Measurements from ENCODE around the gene PHKG2.

The PHKG2 gene

GRCh38 chr16:30728899-30729672 lies 19.1 kb upstream of the PHKG2 start:
- no peak for DNase-seq

DNA sequence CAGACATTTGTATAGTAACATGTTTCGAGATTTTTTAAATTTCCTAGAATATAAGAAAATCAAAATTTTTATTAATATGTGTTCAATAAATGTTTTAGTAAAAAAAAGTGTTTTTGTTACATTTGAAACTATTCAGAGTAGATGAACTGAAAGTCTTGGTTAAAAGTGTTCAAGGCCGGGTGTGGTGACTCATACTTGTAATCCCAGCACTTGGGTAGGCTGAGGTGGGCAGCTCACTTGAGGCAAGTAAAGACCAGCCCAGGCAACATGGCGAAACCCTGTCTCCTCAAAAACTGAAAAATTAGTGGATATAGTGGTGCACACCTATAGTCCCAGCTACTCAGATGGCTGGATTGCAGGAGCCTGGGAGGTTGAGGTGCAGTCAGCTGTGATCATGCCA lies 16.8 kb upstream of the PHKG2 start:
- DNase-seq, result no peak

GRCh38 chr16:30736995-30737793 lies 11.0 kb upstream of the PHKG2 start:
- DNase-seq, result no peak

GRCh38 chr16:30737794-30738648 lies 10.2 kb upstream of the PHKG2 start:
- DNase-seq, result no peak

DNA sequence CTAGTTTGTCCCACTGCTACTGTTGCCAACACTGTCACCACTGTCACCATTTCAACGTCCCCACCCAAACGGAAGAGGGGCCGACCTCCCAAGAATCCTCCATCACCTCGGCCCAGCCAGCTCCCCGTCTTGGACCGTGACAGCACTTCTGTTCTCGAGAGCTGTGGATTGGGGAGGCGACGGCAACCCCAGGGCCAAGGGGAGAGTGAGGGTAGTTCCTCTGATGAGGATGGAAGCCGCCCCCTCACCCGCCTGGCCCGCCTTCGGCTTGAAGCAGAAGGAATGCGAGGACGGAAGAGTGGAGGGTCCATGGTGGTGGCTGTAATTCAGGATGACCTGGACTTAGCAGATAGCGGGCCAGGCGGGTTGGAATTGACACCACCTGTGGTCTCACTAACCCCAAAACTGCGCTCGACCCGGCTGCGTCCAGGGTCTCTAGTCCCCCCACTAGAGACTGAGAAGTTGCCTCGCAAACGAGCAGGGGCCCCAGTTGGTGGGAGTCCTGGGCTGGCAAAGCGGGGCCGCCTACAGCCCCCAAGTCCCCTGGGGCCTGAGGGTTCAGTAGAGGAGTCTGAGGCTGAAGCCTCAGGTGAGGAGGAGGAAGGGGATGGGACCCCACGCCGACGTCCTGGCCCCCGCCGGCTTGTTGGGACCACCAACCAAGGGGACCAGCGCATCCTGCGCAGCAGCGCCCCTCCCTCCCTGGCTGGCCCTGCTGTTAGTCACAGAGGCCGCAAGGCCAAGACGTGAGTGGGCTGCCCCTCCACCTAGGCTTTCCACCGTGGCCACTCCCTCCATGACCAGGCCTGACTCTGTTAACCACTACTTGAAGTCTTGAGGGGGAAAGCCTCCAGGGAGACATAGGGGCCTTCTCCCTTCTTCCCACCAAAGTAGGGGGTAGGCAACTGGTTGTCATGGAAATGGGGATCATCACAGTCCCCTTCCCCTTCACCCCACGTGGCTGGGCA lies 9.0 kb upstream of the PHKG2 start:
- DNase-seq, result no peak

DNA sequence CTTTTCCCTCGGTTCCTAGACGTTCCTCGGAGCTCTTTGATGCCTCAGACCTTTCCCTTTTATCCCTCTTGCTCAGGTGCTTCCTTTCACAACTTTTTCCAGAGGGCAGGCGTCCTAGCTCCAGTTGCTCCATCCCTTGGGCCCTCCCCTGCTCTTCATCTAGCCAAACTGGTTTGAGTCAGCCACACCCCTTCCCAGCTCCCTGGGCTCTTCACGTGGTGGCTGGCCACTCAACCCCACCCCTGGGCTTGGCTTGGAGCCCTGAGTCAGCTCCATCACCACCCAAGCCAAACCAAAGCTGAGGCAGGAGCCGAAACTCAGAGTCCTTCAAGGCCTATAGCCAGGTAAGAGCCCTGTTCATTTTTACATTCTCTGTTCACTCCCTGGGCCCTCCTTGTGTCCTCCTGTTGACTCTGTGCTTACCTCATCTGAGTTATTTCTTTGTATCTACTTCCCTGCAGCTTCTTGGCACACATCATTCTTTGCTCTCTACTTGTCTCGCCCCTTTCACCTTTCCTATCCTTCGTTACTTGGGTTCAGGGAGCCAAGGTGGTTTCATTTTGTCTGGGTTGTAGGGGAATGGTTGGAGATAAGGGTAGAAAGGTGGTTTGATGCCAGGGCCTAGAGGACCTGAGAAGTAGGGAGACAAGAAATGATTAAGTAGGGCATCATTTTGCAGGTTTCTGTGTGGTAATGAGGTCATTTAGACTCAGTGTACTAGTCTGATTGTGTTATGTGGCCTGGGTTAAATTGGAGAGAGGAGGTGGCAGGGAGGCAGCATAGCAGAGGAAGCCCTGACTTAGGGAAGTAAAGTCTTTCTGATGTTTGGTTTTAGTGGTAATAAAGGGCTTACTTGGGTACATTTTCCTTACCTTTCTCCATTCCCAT lies 7.6 kb upstream of the PHKG2 start:
- DNase-seq, result peak; percentile 44

DNA sequence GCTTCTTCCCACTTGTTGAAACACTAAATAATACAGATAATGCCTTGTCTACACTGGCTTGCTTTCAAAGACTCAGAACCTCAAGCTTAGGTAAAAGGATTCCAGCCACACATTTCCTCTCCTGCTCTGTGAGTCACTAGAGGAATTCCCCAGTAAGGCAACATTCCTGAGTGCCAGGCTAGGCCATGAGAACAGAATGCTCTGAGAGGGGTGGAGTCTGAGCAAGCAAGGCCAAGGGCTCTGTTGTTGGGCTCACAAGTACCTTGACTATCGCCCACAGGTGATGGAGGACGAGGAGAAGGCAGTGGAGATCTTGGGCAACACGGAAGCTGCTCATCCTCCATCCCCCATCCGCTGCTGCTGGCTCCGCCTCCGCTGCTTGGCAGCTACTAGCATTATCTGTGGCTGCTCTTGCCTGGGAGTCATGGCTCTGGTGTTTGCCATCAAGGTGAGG lies 6.7 kb upstream of the PHKG2 start:
- no peak for DNase-seq

- no peak for DNase-seq
Measured at GRCh38 chr16:30743716-30744115, 4.5 kb upstream of the PHKG2 start.

- DNase-seq, result no peak
Measured at GRCh38 chr16:30744183-30744582, 4.0 kb upstream of the PHKG2 start.

- no peak for DNase-seq
Measured at GRCh38 chr16:30745082-30745481, 3.1 kb upstream of the PHKG2 start.

DNA sequence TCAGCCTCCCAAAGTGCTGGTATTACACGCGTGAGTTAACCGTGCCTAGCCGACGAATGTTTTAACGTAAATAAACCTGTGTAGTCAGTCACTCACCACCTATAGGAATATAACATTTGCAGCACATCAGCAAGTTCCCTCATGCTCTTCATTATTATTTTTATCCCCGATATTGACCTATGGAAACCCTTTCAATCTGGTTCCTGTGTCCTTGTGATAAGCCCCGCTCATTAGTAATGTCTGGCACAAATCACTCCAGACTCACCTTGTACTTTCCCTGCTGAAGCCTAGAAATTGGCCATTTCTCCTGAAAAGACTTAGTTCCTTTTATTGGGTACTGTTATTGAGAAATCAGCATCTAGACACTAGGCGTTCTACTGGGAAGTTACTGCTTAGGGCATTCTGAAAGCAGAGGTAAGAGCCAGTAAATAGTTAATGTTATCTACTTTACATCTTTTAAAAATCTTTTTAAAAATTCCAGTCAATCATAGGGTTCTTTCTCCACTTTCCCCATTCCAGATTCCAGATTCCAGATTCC lies 1.5 kb upstream of the PHKG2 start:
- DNase-seq, result no peak

GRCh38 chr16:30747331-30747730 lies 894 bp upstream of the PHKG2 start:
- no peak for DNase-seq

DNA sequence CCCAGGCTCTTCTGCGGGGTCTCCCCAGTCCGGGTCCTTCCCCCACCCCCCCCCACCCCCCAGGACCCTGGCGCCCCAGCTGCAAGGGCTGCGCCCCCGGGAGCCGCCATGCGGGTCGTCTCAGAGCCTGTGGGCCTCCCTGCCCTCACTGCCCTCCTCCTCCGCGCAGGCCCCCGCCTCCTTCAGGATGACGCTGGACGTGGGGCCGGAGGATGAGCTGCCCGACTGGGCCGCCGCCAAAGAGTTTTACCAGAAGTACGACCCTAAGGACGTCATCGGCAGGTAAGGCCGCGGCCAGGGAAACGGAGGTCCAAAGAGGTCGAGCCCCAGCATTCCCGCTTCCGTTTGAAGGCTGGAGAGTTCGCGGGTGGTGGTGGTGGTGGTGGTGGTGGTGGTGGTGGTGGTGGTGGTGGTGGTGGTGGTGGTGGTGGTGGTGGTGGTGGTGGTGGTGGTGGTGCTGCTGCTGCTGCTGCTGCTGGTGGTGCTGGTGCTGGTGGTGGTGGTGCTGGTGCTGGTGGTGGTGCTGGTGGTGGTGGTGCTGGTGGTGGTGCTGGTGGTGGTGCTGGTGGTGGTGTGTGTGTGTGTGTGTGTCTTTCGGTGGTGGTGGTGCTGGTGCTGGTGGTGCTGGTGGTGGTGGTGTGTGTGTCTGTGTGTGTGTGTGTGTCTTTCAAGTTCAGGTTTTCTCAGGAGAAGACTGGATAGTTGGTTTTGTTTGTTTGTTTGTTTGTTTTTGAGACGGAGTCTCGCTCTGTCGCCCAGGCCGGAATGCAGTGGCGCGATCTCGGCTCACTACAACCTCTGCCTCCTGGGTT lies 615 bp downstream of the PHKG2 start:
- peak; percentile 60 for DNase-seq

GRCh38 chr16:30750201-30750600 lies 2.0 kb downstream of the PHKG2 start:
- no peak for DNase-seq

DNA sequence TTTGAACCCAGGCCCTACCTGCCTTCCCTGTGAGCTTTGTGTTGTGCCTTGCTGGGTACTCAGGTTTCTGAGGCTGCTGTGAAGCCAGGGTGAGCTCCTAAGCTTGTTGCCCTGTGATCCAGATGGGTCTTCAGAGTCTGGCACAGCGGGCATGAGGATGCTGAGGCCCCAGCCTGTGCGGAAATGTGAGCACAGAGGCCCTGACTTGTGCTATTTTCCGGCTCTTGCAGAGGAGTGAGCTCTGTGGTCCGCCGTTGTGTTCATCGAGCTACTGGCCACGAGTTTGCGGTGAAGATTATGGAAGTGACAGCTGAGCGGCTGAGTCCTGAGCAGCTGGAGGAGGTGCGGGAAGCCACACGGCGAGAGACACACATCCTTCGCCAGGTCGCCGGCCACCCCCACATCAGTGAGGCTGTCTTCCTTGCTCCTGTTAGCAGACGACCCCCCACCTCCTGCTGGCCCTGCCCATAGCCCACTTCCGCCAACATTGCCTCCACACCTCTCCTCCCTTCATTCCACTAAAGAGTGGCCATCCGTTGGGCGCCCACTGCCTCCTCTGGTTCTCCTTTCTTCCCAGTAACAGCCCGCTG lies 2.7 kb downstream of the PHKG2 start:
- DNase-seq, result no peak

DNA sequence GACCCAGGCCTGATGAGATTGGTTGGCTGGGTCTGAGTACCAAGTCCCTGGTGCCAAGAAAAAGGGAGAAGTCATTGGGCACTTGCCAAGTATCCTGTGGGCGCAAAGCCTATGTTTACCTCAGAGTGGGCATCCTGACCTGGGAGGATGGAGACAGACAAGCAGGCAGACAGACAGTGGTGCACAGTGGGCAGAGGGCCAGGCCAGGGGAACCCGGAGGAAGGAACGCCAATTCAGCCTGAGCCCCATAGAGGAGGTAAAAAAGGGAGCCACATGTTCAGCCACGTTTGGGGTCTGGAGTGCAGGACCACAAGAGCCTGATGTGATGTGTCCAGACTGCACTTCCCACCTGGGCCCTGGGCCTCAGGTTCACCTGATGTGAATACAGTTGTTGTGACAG lies 5.4 kb downstream of the PHKG2 start:
- DNase-seq, result no peak

- DNase-seq, result no peak
Measured at GRCh38 chr16:30755955-30756780, 7.9 kb downstream of the PHKG2 start.

DNA sequence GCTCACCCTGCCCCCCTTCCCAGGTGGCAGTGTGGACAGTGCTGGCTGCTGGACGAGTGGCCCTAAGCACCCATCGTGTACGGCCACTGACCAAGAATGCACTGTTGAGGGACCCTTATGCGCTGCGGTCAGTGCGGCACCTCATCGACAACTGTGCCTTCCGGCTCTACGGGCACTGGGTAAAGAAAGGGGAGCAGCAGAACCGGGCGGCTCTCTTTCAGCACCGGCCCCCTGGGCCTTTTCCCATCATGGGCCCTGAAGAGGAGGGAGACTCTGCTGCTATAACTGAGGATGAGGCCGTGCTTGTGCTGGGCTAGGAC lies 8.5 kb downstream of the PHKG2 start:
- no peak for DNase-seq

- DNase-seq, result no peak
Measured at GRCh38 chr16:30757316-30757715, 9.1 kb downstream of the PHKG2 start.

Data from stimulated activated CD8-positive, alpha-beta memory T cell treated with anti-CD3 and anti-CD28 coated beads, Interleukin-4, amount 100 ng/mL, for 48 hours (primary cell).